OCI-LY1 (cell line): ENCODE data around the gene SOX9.

ENCODE experiments used
- H2AFZ ChIP-seq: fragments of 200-600 bp; sonication (generic), shearing (Covaris generic); 2 replicates; pipeline ENCODE4 v1.6.0; 2014; ENCODE audit warnings: antibody characterized with exemption, mild to moderate bottlenecking, low read length
- H3F3A ChIP-seq: fragments of 200-600 bp; sonication (generic), shearing (Covaris generic); 2 replicates; pipeline ENCODE4 v1.6.0; 2014; ENCODE audit warnings: mild to moderate bottlenecking, antibody characterized with exemption, low read length, moderate library complexity; ENCODE audit not compliant: insufficient read depth
- H3K27ac ChIP-seq: fragments of 200-600 bp; sonication (generic); 2 replicates; pipeline ENCODE4 v1.5.1; 2014; ENCODE audit warnings: low read length, mixed run types, mild to moderate bottlenecking, low read depth; ENCODE audit not compliant: poor library complexity, severe bottlenecking
- H3K27me3 ChIP-seq: fragments of 200-600 bp; sonication (generic); 2 replicates; pipeline ENCODE4 v1.6.0; 2014; ENCODE audit warnings: antibody characterized with exemption, mild to moderate bottlenecking, low read length, moderate library complexity; ENCODE audit not compliant: insufficient read depth
- H3K36me3 ChIP-seq: fragments of 200-600 bp; sonication (generic); 2 replicates; pipeline ENCODE4 v1.6.1; 2014; ENCODE audit warnings: mild to moderate bottlenecking, antibody characterized with exemption, low read length, moderate library complexity, mixed read lengths; ENCODE audit not compliant: insufficient read depth
- H3K4me1 ChIP-seq: fragments of 200-600 bp; sonication (generic); 2 replicates; pipeline ENCODE4 v1.5.1; 2014; ENCODE audit warnings: mild to moderate bottlenecking, low read length, moderate library complexity; ENCODE audit not compliant: insufficient read depth, severe bottlenecking
- H3K4me2 ChIP-seq: fragments of 200-600 bp; sonication (generic), shearing (Covaris generic); 2 replicates; pipeline ENCODE4 v1.6.1; 2014; ENCODE audit warnings: low read length
- H3K4me3 ChIP-seq: fragments of 200-600 bp; sonication (generic); 2 replicates; pipeline ENCODE4 v1.5.1; 2014; ENCODE audit warnings: low read length, low read depth, mild to moderate bottlenecking, mixed read lengths; ENCODE audit not compliant: poor library complexity, severe bottlenecking
- H3K79me2 ChIP-seq: fragments of 200-600 bp; shearing (Covaris generic); 2 replicates; pipeline ENCODE4 v1.6.1; 2016; ENCODE audit warnings: mixed run types, low read length, mixed read lengths; ENCODE audit not compliant: insufficient read depth
- H3K9ac ChIP-seq: fragments of 200-600 bp; sonication (generic), shearing (Covaris generic); 2 replicates; pipeline ENCODE4 v1.6.1; 2014; ENCODE audit warnings: mild to moderate bottlenecking, low read length, mixed read lengths
- H3K9me2 ChIP-seq: fragments of 200-600 bp; sonication (generic), shearing (Covaris generic); 2 replicates; pipeline ENCODE4 v1.6.1; 2014; ENCODE audit warnings: low read depth, mild to moderate bottlenecking, low read length, mixed read lengths
- H3K9me3 ChIP-seq: fragments of 200-600 bp; shearing (Covaris generic); 2 replicates; pipeline ENCODE4 v1.6.1; 2014; ENCODE audit warnings: low read length, mixed read lengths
- H4K20me1 ChIP-seq: fragments of 200-600 bp; sonication (generic), shearing (Covaris generic); 2 replicates; pipeline ENCODE4 v1.6.0; 2016; ENCODE audit warnings: mild to moderate bottlenecking, low read length; ENCODE audit not compliant: insufficient read depth
- EZH2 ChIP-seq: fragments of 200-600 bp; sonication (generic), shearing (Covaris generic); IDR thresholded peaks from 2 replicates; pipeline ENCODE4 v1.8.0; 2017; ENCODE audit warnings: borderline replicate concordance, mixed run types, mild to moderate bottlenecking, antibody characterized with exemption, low read length, moderate library complexity, mixed read lengths
- TF ChIP-seq, protein P1 (sequence below): fragments of 200-600 bp; sonication (generic), shearing (Covaris generic); IDR thresholded peaks from 2 replicates; pipeline ENCODE4 v1.5.1; 2017; ENCODE audit warnings: mild to moderate bottlenecking, antibody characterized with exemption, low read length, moderate library complexity, mixed read lengths

SOX9 gene

GRCh38 chr17:72167593-72167992, 46.8 kb downstream of the SOX9 start:
- TF ChIP-seq, protein P1, sequence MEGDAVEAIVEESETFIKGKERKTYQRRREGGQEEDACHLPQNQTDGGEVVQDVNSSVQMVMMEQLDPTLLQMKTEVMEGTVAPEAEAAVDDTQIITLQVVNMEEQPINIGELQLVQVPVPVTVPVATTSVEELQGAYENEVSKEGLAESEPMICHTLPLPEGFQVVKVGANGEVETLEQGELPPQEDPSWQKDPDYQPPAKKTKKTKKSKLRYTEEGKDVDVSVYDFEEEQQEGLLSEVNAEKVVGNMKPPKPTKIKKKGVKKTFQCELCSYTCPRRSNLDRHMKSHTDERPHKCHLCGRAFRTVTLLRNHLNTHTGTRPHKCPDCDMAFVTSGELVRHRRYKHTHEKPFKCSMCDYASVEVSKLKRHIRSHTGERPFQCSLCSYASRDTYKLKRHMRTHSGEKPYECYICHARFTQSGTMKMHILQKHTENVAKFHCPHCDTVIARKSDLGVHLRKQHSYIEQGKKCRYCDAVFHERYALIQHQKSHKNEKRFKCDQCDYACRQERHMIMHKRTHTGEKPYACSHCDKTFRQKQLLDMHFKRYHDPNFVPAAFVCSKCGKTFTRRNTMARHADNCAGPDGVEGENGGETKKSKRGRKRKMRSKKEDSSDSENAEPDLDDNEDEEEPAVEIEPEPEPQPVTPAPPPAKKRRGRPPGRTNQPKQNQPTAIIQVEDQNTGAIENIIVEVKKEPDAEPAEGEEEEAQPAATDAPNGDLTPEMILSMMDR: no peak
- no peak for TF ChIP-seq EZH2
- Histone ChIP-seq H3K27me3 (no peaks in the 10 kb centered on the region), H3K79me2 (no peaks in the 10 kb centered on the region), H4K20me1 (no peaks in the 10 kb centered on the region), H3K27ac (no peak overlapping the region), H3K4me2 (no peak overlapping the region), H3K9ac (no peak overlapping the region), H3K36me3 (no peaks in the 10 kb centered on the region), H2AFZ (no peak overlapping the region), H3K9me2 (no peaks in the 10 kb centered on the region), H3F3A (no peaks in the 10 kb centered on the region), H3K4me1 (no peaks in the 10 kb centered on the region), H3K9me3 (no peaks in the 10 kb centered on the region), H3K4me3 (no peak overlapping the region)

- Histone ChIP-seq H3K27me3 (no peaks in the 10 kb centered on the region), H3K79me2 (no peaks in the 10 kb centered on the region), H2AFZ (no peak overlapping the region), H3K9ac (no peak overlapping the region), H3K4me2 (no peak overlapping the region), H3K27ac (no peak overlapping the region), H4K20me1 (no peaks in the 10 kb centered on the region), H3K9me2 (no peaks in the 10 kb centered on the region), H3F3A (no peaks in the 10 kb centered on the region), H3K36me3 (no peaks in the 10 kb centered on the region), H3K4me1 (no peaks in the 10 kb centered on the region), H3K4me3 (no peak overlapping the region), H3K9me3 (no peaks in the 10 kb centered on the region)
- TF ChIP-seq EZH2: no peak
- TF ChIP-seq, protein P1: no peak
Observed at GRCh38 chr17:72169823-72170222, 49.0 kb downstream of the SOX9 start.

- TF ChIP-seq, protein P1: no peak
- TF ChIP-seq EZH2: no peak
- Histone ChIP-seq H3K9me3 (no peaks in the 10 kb centered on the region), H3K27me3 (no peaks in the 10 kb centered on the region), H3F3A (no peaks in the 10 kb centered on the region), H4K20me1 (no peaks in the 10 kb centered on the region), H3K4me3 (no peak overlapping the region), H3K79me2 (no peaks in the 10 kb centered on the region), H3K36me3 (no peaks in the 10 kb centered on the region), H3K27ac (no peak overlapping the region), H3K9me2 (no peaks in the 10 kb centered on the region), H3K9ac (no peak overlapping the region), H3K4me1 (no peaks in the 10 kb centered on the region), H3K4me2 (no peak overlapping the region), H2AFZ (no peak overlapping the region)
Observed at GRCh38 chr17:72171703-72172667, 51.2 kb downstream of the SOX9 start.
